Measurements from ENCODE around the gene FBXL19.

Gene FBXL19

DNA sequence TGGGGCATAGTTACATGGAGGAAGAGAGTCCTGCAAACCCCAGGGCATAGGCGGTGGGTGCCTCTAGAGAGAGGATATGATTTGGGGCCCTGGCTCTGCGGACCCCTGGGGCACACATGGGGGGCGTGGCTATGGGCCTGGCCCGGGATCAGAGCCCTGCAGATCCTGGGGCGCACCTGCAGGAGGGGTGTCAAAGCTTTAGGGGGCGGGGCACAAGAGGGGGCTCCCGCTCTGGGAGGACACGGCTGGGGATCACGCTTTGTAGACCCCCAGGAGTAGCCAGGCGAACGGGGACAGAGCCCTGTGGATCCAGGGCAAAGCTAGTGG is 30.0 kb upstream of the FBXL19 start:
- DNase-seq: no peak
- in situ Hi-C loops (cut with HindIII; ENCODE audit: low pct_ligation_motif_present, low pct_unique_long_range_greater_than_20kb, low sequenced_read_pairs): loop anchor here (25.0 kb wide), 1 partner anchor 106 kb away; the partner anchor contains the start of gene ZNF629

DNA sequence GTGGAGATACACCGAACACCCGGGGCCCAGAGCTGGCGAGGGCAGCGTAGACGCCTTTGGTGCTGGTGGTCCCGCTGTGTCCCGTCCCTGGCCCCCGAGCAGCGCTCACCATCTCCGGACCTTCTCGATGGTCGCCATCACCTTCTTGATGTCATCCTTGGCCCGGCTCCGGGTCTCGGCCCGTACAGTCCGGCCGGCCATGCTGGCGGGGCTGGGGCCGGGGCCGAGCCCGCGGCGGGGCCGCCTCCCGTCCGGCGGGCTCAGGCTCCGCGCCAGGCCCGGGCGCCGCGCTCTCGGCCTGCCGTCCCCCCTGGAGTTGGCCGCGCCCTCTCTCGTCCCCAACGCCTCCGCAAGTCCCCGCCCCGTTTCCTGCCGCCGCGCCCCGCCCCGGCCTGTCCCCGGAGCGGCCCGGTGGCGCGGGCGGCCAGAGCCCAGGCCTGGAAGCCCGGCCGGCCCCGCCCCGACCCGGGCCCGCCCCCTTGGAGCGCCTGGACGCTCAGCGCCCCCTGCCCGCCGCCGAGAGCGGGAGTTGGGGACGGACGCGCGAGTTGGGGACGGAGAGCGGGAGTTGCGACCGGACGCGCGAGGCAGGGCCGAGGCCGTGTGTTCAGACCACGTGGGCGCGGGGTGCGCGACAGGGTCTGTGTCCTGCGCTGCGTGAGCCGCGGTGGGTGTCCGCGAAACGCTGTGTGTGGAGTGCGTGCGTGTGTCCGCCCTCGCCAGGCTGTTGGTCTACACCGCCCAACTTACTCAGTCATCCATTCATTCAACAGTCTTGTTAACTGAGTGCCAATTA is 29.4 kb upstream of the FBXL19 start, which contains the start of gene BCL7C:
Gene BCL7C (minus strand): TSS at position 334 of the 796 bp plus-strand sequence. CDS start 133 bp downstream, at position 201.
- in situ Hi-C loops (cut with HindIII; ENCODE audit: low pct_ligation_motif_present, low pct_unique_long_range_greater_than_20kb, low sequenced_read_pairs): loop anchor here (25.0 kb wide), 1 partner anchor 107 kb away; the partner anchor contains the start of gene ZNF629
- DNase-seq: peak; percentile 95

DNA sequence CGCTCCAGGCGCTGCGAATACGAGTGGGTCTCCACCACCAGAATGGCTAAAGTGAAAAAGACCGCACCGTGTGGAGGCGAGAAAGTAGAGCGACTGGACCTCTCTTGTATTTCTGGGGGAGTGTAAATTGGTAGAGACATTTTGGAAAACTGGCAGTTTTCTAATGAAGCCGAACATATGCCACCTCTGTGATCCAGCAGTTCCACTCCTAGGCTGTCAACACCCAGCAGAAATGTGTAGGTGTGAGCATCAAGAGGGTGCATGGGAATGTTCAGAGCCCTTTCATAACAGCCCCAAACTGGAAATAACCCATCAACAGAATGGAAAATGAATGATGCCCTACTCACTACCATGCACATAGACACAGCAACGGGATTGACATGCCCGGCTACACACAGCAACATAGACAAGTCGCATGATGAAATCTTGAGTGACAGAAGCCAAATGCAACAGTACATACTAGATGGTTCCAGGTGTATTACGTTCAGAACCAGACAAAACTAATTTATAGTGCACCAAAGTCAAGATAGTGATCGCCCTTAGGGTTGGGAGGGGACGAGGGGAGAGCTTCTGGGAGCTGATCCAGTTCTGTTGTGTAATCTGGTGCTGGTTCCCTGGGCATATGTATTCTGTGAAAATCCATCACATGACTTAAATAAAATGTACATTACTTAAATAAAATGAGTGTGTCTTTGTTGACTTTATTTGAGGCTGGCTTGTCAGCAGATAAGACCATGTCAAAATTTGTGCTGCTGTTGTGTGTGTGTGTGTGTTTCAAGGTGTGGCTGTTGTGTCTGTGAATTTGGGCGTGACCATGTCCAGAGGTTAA is 28.6 kb upstream of the FBXL19 start:
- DNase-seq: no peak
- in situ Hi-C loops (cut with HindIII; ENCODE audit: low pct_ligation_motif_present, low pct_unique_long_range_greater_than_20kb, low sequenced_read_pairs): loop anchor here (25.0 kb wide), 1 partner anchor 107 kb away; the partner anchor contains the start of gene ZNF629

DNA sequence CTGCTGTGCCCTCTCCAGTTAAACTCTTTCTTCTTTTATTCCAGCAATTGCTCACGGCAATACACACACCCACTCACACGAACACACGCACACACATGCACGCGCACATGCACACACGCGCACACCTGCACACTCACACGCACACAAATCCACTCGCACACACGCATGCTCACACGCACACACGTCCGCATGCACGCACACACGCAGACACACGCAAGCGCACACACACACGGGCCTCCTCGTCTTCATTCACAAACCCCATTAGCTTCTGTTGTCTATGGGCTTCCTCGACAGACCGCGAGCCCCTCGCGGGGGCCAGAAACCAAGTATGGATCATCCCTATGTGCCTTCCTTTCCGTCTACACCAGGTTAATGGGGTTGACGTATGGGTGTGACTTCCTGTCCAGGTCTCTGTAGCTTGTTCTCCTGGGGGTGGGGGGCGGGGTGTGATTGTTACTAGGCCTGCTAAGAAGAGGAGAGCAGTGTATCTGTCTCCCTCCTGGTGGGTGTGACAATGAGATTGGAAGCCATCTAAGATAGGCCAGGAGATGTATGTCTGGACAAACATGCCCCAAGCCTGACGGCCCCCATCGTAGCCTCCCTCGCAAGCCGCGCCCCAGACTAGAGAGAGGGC is 27.6 kb upstream of the FBXL19 start:
- DNase-seq: no peak
- in situ Hi-C loops (cut with HindIII; ENCODE audit: low pct_ligation_motif_present, low pct_unique_long_range_greater_than_20kb, low sequenced_read_pairs): loop anchor here (25.0 kb wide), 1 partner anchor 108 kb away; the partner anchor contains the start of gene ZNF629

DNA sequence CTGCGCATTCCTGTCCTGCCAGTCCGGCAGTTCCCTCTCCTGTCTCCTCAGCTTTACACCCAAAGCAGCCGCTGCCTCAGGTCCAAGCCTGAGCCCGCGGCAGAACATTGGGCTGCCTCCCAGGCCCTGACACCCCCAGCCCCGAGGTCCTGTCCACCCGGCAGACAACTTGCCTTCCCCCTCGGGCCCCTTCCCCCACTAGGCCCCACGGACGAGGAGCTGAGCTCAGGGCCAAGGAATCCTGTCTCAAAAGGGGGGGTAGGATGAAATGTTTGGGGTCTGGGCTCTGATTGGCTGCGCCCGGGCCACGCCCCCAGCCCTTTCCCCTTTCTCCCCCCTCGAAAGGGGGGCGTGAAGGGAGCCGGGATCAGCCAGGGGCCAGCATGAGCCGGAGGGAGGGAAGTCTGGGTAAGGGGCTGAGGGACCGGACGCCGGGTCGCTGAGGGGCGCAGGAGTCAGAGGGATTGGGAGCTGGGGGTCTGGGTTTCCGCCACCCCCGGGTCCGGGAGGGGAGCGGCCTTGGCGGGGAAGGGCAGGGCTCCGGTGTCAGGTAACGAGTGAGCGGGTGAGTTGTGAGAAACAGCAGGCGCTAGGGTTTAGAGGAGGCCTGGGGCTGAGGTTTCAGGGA is 27.0 kb upstream of the FBXL19 start, which contains the start of gene CTF1:
Gene CTF1 (plus strand): TSS at position 354 of the 628 bp plus-strand sequence. CDS start 30 bp downstream, at position 384.
- DNase-seq: peak; percentile 92
- in situ Hi-C loops (cut with HindIII; ENCODE audit: low pct_ligation_motif_present, low pct_unique_long_range_greater_than_20kb, low sequenced_read_pairs): loop anchor here (25.0 kb wide), 1 partner anchor 109 kb away; the partner anchor contains the start of gene ZNF629

DNA sequence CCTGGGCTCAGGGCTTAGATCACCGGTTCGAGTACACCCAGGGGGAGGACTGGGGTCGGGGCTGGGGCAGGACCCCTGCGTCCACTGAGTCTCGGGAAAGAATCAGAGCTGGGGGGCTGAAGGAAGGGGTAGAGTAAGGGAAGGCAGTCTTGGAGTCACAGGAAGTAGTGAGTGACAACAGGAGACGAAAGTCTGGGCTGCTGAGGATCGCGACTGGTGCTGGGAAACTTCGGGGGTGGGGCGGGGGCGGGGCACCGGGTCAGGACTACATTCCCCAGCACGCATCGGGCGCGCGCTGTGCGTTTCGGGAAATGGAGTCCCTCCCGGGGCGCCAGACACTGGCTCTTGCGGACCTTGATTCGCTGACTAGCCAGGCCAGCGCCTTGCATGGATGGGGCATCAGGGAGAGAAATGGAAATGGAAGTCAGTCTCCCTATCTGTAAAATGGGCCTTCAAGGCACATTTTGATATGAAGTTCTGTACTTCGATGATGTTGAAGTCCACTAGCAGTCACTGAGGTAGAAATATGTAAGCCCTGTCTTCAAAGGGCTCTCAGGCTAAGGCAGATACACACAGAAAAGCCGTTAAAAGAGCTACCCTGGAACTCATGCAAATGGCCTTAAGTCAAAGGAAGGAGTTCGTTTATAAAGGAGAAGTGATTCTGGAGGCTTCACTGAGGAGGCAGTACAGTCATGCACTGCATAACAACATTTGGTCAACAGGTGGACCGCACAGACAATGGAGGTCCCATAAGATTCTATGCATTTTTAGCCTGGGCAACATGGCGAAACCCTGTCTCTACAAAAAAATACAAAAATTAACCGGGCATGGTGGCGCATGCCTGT is 26.3 kb upstream of the FBXL19 start:
- in situ Hi-C loops (cut with HindIII; ENCODE audit: low pct_ligation_motif_present, low pct_unique_long_range_greater_than_20kb, low sequenced_read_pairs): loop anchor here (25.0 kb wide), 1 partner anchor 110 kb away; the partner anchor contains the start of gene ZNF629
- DNase-seq: peak; percentile 95

DNA sequence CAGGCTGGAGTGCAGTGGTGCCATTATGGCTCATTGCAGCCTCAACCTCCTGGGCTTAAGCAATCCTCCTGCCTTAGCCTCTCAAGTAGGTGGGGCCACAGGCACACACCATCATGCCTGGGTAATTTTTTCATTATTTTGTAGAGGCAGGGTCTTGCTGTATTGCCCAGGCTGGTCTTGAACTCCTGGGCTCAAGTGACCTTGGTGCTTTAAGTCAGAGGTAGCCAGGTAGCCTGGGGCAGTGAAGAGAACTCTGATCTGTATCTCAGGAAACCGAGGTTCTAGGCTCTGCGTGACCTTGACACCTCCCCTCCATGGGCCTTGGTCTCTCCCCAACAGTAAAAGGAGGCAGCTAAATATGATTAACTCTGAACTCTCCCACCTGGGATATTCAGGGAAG is 23.6 kb upstream of the FBXL19 start:
- DNase-seq: no peak
- in situ Hi-C loops (cut with HindIII; ENCODE audit: low pct_ligation_motif_present, low pct_unique_long_range_greater_than_20kb, low sequenced_read_pairs): loop anchor here (25.0 kb wide), 1 partner anchor 112 kb away; the partner anchor contains the start of gene ZNF629

DNA sequence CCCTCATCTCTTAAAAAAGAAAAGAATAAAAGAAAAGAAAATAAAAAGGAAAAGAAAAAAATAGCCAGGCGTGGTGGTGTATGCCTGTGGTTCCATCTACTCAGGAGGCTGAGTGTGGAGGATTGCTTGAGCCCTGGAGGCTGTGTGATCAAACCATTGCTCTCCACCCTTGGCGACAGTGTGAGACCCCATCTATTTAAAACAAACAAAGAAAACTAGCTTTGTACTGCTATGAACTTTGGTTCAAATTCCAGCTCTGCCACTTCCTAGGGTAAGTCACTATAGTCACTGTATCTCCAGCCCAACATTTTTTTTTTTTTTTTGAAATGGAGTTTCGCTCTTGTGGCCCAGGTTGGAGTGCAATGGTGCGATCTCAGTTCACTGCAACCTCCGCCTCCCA is 22.8 kb upstream of the FBXL19 start:
- no peak for DNase-seq

DNA sequence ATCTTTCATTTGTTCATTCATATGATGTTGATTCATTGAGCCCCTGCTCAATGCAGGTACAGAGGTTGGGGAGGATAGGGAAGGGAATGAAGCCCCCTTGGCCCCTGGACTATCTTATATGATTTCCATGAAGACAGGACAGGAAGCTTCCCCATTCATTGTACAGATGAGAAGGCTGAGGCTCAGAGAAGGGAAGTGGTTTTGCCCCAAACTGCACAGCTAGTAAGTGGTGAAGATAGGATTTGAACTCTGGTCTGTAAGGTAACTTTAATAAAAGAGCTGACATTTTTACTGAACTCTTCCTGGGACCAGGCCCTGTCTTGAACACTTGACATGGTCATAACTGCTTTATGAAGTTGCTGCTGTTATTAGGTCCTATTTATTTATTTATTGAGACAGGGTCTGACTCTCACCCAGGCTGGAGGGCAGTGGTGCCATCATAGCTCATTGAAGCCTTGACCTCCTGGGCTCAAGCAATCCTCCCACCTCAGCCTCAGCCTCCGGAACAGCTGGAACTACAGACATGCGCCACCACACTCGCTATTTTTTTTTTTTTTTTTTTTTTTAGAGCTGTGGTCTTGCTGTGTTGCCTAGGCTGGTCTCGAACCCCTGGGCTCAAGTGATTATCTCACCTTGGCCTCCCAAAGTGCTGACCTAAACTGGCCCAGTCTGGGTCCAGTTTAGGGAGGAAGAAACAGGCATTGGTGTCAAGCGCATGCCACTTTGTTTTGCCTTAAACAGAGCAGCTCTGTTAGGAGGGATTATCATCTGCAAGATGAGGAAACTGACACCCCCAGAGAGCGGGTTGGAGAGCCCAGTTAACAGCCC is 22.0 kb upstream of the FBXL19 start:
- in situ Hi-C loops (cut with HindIII; ENCODE audit: low pct_ligation_motif_present, low pct_unique_long_range_greater_than_20kb, low sequenced_read_pairs): no loop called here
- DNase-seq: no peak

More for the DNA sequence above, 22.8 kb upstream of the FBXL19 start:
- in situ Hi-C loops (cut with HindIII; ENCODE audit: low pct_ligation_motif_present, low pct_unique_long_range_greater_than_20kb, low sequenced_read_pairs): no loop called here

DNA sequence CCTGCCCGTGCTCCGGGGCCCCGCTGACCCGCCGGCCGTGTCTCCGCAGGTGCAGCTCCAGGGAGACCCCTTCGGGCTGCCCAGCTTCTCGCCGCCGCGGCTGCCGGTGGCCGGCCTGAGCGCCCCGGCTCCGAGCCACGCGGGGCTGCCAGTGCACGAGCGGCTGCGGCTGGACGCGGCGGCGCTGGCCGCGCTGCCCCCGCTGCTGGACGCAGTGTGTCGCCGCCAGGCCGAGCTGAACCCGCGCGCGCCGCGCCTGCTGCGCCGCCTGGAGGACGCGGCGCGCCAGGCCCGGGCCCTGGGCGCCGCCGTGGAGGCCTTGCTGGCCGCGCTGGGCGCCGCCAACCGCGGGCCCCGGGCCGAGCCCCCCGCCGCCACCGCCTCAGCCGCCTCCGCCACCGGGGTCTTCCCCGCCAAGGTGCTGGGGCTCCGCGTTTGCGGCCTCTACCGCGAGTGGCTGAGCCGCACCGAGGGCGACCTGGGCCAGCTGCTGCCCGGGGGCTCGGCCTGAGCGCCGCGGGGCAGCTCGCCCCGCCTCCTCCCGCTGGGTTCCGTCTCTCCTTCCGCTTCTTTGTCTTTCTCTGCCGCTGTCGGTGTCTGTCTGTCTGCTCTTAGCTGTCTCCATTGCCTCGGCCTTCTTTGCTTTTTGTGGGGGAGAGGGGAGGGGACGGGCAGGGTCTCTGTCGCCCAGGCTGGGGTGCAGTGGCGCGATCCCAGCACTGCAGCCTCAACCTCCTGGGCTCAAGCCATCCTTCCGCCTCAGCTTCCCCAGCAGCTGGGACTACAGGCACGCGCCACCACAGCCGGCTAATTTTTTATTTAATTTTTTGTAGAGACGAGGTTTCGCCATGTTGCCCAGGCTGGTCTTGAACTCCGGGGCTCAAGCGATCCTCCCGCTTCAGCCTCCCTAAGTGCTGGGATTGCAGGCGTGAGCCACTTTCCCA is 21.1 kb upstream of the FBXL19 start:
- peak; percentile 84 for DNase-seq
- in situ Hi-C loops (cut with HindIII; ENCODE audit: low pct_ligation_motif_present, low pct_unique_long_range_greater_than_20kb, low sequenced_read_pairs): no loop called here

DNA sequence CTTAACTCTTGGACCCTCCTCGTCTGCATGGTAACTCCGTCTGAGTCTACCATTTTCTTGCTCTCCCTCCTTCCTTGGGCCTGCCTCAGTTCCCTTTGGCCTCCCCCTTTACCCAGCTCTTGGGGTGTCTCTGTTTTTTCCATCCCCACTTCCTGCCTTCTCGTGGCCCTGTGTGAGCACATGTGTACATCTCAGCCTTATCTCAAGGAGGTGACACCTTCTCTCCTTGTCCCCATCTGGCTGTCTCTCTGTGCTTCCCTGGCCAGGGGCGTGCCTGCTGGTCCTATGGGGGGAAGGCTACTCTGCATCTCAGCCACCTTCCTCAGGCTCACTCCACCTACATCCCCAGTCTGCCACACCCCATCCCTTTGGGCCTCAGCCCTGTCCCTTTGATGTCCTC is 20.4 kb upstream of the FBXL19 start:
- DNase-seq: no peak
- in situ Hi-C loops (cut with HindIII; ENCODE audit: low pct_ligation_motif_present, low pct_unique_long_range_greater_than_20kb, low sequenced_read_pairs): no loop called here

DNA sequence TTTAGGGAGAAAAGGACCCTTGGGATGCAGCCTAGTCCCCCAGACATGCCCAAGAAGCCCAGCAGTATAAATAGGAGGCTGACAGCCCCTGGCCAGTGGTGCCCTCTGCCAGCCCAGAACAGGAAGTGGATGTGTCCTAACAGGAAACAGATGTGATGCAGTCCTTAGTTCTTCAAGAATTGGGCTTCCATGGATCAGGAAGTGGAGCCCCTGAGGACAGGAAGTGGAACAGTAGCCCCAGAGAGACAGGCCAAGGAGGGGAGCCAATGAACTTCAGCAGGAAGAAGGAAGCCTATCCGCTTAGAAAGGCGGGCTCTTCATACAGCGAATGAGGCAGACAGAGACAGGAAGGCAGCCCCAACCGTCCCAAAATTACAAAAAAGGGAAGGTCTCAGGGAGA is 19.8 kb upstream of the FBXL19 start:
- no peak for DNase-seq
- in situ Hi-C loops (cut with HindIII; ENCODE audit: low pct_ligation_motif_present, low pct_unique_long_range_greater_than_20kb, low sequenced_read_pairs): no loop called here

DNA sequence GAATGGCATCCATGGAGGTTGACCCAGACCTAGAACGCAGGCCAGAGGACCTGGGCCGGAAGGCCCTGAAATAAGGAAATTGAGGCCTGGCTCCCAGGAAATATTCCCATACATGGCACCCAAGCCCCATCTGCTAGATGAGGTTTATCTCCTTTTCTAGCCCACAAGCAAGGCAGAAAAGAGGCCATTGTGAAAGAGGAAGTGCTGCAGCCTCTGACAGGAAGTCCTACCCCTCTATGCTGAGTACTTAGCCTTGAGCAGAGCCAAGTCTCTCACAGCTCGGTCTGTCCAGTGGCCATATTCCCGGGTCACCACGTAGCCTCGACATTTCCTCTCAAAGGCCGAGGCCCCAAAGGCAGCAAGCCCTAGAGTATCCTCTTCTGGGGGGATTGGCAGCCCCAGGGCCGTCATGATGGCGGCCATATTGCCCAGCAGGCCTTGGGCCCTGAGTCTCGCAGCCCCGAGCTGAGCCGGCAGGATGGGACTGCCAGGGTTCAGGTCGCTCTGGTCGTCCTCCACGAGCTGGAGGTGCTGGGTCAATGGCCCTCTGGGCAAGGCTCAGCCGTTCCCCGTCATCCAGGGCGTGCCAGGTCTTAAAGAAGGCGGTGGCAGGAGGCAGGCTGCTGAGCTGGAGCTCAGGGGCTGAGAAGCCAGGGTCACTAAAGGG is 19.1 kb upstream of the FBXL19 start:
- DNase-seq: no peak
- in situ Hi-C loops (cut with HindIII; ENCODE audit: low pct_ligation_motif_present, low pct_unique_long_range_greater_than_20kb, low sequenced_read_pairs): no loop called here

DNA sequence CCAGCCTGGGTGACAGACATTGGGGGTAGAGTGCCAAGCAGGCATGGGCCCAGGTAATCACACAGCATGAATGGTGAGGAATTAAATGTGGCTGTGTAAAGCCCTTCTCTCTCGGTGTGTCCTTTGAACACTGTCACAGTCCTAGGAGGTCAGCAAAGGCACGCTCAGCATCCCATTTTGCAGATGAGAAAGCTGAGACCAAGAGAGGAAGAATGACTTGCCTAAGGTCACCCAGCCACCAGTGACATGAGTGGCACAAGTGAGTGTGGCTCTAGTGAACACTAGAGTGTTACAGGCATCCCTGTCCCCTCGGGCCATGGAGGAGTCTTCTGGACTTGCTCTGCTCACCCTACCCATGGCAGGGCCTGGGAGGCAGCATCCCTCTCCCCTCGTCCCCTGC is 16.3 kb upstream of the FBXL19 start:
- in situ Hi-C loops (cut with HindIII; ENCODE audit: low pct_ligation_motif_present, low pct_unique_long_range_greater_than_20kb, low sequenced_read_pairs): no loop called here

DNA sequence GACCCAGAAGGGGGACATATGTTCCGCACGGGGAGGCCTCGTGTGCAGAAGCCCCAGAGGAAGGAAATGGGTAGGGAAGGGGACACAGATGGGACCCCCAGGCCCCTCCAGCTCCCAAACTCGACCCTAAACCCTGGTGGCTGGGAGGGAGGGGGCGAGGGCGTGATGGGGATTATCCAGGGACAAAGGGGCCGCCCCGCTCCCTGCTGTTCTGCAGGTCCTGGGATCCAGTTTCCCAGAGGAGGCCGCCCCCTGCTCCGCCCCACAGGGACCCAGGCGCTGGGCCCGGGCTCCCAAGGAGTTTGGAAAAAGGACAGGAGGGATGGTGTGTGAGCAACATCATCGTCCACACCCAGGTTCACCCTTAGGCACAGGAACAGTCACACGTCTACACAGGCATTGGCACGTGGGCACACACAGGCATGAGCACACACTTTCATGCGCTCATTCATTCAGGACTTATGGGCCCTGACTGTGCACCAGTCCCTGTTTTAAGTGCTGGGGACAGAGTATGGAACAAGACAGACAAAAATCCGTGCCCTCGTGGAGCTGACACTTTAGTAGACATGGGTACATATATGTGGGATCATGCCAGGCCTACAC is 12.8 kb upstream of the FBXL19 start:
- DNase-seq: no peak
- in situ Hi-C loops (cut with HindIII; ENCODE audit: low pct_ligation_motif_present, low pct_unique_long_range_greater_than_20kb, low sequenced_read_pairs): no loop called here

More for the DNA sequence above, 16.3 kb upstream of the FBXL19 start:
- no peak for DNase-seq

Data from ACHN (cell line).